NCI-H345 (cell line): ENCODE data around the gene OAS1.
"Not testable (repeated sequence)": the region's sequence is repeated elsewhere in the genome, so short reads cannot be mapped to it uniquely, and the experiment has no call there.

Experiments
- DNase-seq: peaks from one replicate; lab custom pipeline; 2025; lab: John Stamatoyannopoulos, UW

The OAS1 gene

DNA sequence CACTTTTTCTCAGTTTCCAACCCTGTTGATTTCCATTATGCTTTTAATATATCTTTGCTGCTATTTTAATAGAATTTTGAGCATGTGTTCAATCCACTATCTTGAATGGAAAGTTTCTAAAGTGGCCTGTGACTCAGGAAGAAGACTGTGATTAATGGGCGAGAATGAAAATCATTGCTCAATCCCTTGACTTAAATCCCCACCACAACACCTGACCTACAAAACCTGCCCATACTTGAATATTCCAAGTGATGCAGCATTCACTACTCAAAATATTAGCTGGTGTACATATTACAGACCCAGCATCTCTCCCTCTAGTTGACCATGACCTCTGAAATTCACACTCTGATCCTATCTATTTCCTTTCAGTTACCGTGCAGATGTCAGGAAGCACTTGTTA lies 30.2 kb downstream of the OAS1 start:
- no peak for DNase-seq

DNA sequence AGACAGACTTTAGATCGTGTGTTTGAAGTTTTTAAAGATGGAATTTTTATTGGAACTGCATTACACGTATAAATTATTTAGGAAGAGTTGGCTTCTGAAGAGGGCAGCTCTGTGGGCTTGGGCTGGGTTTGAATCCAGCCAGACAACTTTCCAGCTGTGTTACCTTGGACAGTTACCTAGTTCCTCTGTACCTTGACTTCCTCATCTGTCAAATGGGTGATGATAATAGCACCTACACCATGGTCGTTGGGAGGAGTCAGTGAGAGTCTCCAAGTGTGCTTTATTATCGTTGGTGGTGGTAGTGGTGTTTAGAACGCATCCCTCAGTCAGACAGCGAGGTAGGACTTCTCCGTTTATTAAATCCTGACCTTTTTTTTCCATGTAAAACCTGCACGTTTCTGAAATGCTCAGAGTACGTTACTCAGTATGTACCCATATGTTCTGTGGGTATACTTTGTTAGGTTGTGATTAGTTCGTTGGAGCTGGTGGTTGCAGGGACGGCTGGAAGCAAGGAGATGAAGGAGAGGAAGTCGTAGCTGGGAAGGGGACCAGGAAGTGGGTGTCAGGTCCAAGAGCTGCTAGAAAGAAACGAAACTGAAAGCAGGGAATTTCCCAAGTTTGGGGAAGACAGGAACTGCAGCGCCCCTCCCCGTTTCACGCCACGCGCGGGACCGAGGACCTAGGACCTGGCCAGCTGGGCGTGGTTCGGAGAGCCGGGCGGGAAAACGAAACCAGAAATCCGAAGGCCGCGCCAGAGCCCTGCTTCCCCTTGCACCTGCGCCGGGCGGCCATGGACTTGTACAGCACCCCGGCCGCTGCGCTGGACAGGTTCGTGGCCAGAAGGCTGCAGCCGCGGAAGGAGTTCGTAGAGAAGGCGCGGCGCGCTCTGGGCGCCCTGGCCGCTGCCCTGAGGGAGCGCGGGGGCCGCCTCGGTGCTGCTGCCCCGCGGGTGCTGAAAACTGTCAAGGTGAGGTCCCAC lies 31.3 kb downstream of the OAS1 start, which contains the start of gene OAS3:
Gene OAS3 (plus strand): TSS at position 734 of the 979 bp plus-strand sequence. CDS start 57 bp downstream, at position 791.
- peak; percentile 59 for DNase-seq

DNA sequence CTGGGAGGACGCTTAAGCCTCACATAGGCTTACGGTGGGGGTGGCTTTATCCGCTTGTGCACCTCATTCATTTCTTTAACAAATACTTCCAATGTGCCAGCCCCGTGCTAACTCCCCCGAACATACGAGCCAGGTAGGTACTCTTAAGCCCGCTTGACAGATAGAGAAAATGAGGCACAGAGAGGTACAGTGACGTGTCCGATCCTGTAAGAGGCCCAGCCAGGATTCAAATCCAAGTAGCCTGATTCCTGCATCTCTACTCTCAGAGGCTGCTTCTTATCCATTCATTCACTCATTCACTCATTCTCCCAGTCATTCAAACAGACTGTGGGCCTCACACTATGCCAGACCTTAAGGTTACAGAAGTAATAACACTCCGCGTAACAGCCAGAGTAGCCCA lies 32.0 kb downstream of the OAS1 start:
- DNase-seq, result no peak

DNA sequence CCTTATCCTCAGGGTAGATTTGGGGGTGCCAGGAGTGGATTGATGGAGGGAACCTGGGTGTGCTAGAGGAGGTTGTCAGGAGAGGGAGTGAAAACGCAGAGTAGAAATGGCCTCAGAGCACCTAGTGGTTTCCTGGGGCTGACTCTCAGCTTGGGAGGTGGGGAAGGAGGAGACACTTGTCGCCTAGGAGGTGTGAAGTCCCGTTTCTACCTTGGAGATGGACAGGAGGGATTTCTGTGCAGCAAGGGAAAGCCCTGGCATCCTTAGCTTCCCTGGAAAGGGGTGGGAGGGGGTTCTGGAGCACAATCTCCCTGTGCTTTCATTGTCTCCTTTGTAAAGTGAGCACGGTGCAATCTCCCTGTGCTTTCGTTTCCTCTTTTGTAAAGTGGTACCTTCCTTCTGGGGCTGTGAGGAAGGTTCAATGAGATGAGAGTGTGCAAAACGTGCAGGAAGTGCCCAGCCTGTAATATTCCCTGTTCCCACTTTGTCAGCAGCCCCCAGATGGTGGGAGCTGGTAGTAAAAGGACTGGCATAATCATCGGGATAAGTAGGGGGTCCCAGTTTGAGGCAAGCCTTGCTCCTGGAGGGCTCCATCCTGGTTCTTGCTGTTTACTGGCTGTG lies 33.1 kb downstream of the OAS1 start:
- DNase-seq, result no peak

DNA sequence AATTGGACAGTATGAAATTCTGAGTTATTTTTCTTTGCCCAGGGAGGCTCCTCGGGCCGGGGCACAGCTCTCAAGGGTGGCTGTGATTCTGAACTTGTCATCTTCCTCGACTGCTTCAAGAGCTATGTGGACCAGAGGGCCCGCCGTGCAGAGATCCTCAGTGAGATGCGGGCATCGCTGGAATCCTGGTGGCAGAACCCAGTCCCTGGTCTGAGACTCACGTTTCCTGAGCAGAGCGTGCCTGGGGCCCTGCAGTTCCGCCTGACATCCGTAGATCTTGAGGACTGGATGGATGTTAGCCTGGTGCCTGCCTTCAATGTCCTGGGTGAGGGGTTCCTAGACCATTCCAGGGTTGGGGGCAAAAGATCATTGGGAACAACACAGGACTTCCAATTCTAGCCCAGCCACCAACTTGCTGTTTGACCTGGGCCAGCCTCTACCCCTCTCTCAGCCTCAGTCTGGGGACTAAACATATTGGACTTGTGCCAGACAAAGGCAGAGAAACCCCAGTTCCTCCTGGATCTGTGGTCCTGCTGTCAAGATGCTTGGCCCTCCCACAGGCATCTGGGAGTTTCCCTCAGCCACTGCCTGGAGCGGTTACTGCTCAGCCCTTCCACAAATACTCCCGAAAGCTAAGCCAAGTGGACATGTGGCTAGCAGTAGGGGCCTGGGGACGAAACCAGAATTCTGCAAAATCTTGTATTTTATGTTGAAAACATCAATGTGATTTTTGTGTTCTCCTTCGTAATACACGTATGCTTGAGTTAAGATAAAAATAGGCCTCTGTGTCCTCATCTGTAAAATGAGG lies 35.0 kb downstream of the OAS1 start:
- no peak for DNase-seq

DNA sequence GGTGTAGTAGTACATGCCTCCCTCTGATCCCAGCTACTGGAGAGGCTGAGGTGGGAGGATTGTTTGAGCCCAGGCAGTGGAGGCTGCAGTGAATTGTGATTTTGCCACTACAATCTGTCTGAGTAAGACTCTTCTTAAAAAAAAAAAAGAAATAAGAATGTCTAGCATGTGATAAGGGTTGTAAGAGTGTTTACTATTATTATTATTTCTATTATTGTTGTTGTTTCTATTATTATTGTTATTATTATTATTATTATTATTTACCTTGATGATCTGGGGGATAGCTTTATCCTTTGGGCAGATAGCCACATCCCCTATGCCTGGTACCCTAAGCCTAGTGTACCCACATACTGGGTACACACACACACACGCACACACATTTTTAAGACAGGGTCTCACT lies 35.8 kb downstream of the OAS1 start:
- no peak for DNase-seq

DNA sequence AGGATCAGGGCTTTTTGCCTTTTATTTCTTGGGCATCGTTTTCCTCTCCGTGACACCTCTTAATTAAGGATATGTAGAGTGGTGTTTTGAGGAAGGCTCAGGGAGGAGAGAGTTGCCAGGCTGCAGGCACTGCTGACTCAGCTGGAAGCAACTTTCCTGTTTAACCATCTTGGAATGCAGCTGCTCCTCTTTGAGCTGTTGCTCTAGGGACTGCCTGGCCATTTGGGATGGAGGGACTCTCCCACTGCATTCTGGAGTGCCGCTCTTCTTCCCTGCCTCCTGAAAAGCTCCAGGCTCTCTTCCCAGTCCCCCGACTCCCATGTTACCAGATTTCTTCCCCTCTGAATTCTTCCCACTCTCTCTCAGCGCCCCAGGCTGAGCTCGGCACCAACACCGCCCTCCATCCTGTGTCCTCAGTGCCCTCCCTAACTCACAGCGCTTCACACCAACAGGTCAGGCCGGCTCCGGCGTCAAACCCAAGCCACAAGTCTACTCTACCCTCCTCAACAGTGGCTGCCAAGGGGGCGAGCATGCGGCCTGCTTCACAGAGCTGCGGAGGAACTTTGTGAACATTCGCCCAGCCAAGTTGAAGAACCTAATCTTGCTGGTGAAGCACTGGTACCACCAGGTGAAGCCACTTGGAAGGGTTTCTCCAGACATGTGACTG lies 37.4 kb downstream of the OAS1 start:
- no peak for DNase-seq

DNA sequence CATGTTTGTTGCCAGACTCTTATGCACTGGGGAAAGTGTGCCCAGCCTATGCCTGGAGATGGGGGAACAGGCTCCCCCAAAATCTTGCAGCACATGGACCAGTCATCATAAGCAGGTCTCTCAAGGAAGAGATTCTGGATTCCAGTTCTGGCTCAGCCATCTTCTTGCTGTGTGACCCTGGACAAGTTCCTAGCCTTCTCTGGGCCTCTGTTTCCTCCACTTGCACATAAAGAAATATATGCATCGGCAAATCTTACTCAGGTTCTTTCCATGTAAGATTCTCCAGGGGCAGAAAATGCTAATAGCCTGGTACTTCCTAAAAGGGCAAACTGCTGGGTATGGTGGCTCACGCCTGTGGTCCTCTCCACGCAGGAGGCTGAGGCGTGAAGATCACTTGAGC lies 38.8 kb downstream of the OAS1 start:
- DNase-seq, result no peak

DNA sequence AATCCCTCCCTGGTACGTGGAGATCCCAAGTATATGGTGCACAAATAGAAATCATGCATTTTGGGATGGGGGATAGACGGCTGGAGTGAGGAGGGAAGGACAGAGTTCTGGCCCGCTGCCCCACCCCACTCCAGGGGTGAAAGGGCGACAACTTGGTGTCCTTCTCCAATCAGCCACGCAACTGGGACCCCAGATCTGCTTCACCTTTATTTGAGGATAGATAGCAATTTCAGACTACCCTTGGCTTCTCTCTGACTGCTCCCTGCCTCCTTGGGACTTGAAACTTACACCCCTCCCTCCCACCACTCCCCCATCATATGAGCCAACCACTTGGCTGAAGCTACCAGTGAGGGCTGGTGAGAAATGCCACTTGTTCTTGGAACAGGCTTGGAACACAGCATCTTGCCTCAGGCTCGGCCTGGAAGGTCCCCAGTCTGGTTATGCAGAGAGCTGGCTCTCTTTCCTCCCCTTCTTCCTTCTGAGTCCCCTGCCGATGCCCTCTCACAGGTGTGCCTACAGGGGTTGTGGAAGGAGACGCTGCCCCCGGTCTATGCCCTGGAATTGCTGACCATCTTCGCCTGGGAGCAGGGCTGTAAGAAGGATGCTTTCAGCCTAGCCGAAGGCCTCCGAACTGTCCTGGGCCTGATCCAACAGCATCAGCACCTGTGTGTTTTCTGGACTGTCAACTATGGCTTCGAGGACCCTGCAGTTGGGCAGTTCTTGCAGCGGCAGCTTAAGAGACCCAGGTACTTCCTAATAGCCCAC lies 39.7 kb downstream of the OAS1 start:
- no peak for DNase-seq

DNA sequence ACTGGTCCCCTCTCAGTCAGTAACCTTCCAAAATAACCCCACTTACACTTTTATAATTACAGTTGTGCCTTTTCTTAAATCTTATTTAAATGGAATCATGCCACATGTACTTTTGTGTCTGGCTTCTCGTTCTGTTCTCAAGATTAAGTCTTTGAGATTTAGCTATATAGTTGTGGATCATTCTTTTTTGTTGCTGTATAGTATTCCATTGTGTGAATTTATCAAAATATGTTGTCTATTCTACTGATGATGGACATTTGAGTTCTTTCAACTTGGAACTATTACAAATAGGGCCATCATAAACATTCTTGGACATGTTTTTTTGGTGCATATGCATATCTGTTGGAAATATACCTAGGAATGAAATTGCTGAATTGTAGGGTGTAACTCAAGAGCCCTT lies 40.6 kb downstream of the OAS1 start:
- no peak for DNase-seq

DNA sequence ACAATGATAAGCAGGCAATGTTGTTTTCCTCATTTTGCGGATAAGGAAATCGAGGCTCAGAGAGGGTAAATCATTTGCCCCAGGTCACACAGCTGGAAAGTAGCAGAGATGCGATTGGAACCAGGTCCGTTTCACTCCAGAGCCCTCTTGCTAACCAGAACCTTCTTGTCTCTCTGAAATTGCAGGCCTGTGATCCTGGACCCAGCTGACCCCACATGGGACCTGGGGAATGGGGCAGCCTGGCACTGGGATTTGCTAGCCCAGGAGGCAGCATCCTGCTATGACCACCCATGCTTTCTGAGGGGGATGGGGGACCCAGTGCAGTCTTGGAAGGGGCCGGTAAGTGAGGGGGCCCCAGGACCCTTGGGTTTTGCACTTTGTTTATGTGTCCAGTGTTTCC lies 41.0 kb downstream of the OAS1 start:
- DNase-seq, result no peak

DNA sequence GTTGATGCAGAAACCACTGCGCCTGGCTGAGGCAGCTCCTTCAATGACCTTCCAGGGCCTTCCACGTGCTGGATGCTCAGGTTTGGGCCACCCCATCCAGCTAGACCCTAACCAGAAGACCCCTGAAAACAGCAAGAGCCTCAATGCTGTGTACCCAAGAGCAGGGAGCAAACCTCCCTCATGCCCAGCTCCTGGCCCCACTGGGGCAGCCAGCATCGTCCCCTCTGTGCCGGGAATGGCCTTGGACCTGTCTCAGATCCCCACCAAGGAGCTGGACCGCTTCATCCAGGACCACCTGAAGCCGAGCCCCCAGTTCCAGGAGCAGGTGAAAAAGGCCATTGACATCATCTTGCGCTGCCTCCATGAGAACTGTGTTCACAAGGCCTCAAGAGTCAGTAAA lies 42.0 kb downstream of the OAS1 start:
- DNase-seq, result no peak

DNA sequence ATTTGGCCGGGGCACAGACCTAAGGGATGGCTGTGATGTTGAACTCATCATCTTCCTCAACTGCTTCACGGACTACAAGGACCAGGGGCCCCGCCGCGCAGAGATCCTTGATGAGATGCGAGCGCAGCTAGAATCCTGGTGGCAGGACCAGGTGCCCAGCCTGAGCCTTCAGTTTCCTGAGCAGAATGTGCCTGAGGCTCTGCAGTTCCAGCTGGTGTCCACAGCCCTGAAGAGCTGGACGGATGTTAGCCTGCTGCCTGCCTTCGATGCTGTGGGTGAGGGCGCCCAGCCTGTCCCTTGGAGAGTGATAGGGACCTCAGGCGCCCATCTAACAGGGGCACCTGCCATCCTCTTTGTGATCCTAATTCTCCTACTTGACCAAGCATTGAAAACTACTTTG lies 43.9 kb downstream of the OAS1 start:
- no peak for DNase-seq

DNA sequence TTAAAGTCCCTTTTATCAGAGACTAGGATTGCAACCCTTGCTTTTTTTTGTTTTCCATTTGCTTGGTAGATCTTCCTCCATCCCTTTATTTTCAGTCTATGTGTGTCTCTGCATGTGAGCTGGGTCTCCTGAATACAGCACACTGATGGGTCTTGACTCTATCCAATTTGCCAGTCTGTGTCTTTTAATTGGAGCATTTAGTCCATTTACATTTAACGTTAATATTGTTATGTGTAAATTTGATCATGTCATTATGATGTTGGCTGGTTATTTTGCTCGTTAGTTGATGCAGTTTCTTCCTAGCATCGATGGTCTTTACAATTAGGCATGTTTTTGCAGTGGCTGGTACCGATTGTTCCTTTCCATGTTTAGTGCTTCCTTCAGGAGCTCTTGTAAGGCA lies 50.4 kb downstream of the OAS1 start:
- not testable (repeated sequence) for DNase-seq

DNA sequence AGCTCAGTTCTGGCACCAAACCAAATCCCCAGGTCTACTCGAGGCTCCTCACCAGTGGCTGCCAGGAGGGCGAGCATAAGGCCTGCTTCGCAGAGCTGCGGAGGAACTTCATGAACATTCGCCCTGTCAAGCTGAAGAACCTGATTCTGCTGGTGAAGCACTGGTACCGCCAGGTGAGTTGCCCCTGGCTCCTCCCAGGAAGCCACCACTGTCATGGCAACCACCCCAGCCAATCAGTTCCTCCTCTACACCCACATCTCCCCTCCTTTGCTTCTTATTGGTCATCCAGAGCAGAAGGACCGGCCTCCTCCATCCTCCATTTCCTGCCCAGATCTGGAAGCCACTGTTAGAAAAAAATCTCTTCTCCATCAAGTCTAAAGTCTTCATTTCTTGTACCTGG lies 54.3 kb downstream of the OAS1 start:
- DNase-seq, result no peak

DNA sequence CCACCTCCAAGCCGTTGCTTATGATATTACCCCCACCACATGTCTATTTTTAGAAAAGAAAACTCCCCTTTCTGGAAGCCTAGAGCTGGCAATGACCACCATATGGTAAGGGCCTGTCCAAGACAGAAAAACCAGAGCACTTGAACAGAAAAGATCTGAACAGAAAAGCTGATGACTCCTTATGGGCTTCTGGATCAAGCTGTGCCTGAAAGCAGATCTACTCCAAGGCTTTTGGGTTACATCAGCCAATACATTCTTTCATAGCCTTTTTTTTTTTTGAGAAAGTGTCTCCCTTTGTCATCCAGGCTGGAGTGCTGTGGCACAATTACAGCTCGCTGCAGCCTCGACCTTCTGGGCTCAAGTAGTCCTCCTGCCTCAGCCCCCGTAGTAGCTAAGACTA lies 54.8 kb downstream of the OAS1 start:
- no peak for DNase-seq

DNA sequence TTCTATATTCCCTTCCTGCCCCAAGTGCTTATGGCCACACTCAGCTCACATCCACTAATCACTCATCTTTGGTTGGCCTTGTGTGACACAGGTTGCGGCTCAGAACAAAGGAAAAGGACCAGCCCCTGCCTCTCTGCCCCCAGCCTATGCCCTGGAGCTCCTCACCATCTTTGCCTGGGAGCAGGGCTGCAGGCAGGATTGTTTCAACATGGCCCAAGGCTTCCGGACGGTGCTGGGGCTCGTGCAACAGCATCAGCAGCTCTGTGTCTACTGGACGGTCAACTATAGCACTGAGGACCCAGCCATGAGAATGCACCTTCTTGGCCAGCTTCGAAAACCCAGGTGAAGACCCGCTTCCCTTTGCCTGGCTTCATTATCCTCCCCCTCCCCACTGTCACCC lies 55.8 kb downstream of the OAS1 start:
- no peak for DNase-seq

DNA sequence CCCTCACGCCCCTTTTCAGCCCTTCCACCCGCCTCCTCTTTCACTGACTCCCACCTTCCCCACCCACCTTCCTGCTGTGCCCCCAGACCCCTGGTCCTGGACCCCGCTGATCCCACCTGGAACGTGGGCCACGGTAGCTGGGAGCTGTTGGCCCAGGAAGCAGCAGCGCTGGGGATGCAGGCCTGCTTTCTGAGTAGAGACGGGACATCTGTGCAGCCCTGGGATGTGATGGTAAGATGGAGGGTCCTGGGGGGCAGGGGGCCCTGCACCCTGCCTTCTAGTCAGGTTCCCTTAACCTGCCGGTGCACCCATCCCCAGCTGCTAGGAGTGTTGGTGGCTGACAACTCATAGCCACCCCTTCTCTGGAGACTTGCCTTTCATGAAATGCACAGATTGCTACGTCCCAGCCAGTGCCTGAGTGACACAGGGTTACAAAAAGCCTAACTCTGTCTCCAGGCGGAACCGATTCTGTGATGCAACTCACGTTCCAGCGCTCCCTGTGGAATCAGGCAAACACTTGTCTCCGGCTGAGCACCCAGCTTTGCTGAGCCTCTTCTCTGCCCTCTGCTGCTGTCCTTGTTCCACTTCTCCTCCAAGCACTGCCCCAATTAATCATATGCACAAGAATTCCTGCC lies 56.6 kb downstream of the OAS1 start:
- no peak for DNase-seq

DNA sequence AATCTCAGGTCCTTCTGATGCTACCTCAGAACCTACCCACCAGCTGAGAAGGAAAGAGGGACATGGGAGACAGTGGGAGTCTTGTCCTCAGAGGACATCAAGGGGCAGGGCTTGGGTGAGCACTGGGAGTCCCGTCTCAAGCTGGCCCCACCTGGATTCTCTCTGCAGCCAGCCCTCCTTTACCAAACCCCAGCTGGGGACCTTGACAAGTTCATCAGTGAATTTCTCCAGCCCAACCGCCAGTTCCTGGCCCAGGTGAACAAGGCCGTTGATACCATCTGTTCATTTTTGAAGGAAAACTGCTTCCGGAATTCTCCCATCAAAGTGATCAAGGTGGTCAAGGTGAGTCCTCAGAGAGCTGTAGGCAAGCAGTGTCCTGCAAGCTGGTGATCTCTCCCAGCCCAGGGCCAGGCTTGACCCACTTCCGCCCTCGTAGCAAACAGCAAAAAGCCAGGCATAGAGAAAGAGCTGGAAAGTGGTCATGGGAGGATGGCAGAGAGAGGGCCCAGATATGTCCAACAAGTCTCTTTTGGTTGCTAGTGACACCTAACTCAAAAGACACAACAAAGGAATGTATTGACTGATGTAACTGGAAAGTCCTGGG lies 57.4 kb downstream of the OAS1 start:
- no peak for DNase-seq

DNA sequence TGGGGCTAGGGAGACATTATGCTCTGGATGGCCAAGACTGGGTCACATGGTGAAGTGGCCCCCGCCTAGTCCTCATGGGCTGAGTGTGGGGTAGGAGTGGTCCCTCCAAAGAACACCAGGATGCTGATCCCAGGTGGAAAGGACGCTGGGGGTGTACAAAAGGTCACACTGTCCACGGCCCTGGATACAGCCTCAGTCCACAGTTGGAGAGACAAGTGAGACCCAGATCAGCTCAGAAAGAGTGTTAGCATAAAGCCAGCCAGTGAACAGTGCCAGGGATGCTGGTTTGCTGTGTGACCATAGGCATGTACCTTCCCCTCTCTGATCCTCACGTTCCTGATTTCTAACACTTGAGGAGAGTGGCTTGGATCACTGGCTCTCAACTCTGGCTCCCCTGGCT lies 58.2 kb downstream of the OAS1 start:
- DNase-seq, result no peak
